ENCODE measurements around the gene PRAC2.

The PRAC2 gene

GRCh38 chr17:48734333-48735061, 11.5 kb downstream of the PRAC2 start:
- no peak for DNase-seq

DNA sequence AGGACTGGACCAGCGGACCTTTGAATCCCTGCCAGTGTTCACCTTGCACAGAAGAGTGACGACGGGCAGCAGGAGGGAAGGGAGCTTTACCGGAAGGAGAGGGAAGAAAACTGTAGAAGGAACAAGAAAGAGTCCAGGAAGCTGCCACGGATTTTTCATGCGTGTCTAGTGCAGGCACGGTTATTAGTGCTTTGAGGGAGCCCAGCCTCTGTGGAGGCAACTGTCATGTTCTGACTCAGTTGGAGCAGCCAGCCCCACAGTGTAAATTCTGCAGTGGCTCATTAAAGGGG, 12.0 kb downstream of the PRAC2 start:
- no peak for DNase-seq

- DNase-seq, result no peak
These were observed 14.5 kb downstream of the PRAC2 start for GRCh38 chr17:48737330-48738043.

DNA sequence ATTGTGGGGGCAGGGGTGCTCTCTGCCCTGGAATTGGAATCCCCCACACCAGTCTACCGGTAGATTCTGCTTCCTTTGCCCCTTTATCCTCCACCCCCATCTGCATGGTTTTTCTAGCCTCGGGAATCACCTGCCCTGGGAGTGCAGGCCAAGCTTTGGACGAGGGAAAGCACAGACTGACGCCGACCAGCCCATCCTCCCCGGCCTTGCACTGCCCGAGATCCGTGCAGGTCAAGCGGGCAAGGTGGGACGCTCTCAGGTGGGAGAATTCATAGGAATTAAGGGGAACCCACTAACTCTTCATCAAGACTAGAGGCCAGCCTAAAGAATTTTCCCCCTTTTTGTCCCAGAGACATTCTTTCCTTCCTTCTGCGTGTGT, 15.4 kb downstream of the PRAC2 start:
- DNase-seq, result no peak

GRCh38 chr17:48738803-48739526, 16.0 kb downstream of the PRAC2 start:
- no peak for DNase-seq

- no peak for DNase-seq
These were observed 17.6 kb downstream of the PRAC2 start for GRCh38 chr17:48740537-48740936.

- no peak for DNase-seq
These were observed 22.6 kb downstream of the PRAC2 start for GRCh38 chr17:48745381-48746275.

- DNase-seq, result no peak
These were observed 24.0 kb downstream of the PRAC2 start for GRCh38 chr17:48746916-48747444.

GRCh38 chr17:48747445-48748363, 24.7 kb downstream of the PRAC2 start:
- no peak for DNase-seq

DNA sequence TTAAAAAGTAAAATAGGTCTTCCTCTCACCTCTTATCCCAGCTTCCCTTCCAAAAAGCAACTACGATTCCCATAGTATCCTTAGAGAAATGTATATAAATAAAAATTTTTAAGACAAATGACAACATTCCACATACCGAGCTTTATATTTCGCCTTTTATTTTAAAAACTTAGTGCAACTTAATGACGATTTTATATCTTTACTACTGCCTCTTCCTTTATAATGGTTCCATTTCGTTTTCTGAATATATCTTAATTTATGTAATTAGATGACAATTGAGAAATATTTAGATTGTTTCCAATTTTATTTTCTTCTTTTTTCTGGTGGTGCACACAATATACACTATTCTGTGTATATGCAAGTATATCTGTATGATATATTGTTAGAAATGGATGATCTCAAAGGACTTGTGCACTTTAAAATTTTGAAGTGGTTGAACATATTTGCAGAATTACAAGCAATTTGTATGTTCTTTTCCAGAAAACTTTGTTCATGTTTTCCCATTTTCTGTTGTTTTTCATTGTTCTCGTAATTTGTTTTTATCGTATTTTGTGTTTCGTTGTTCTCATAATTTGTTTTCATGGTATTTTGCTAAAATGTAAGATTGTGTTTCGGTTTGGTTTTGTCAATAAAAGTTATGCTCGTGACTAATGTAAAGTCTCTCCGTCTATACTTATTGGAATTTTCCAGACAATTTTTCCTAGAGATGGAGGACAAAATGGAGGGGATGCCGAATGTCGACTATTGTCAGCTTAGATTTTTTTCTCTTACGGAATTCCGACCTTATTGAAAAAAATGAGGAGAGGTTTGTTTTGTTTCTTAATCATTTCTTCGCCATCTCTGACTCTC, 26.0 kb downstream of the PRAC2 start:
- no peak for DNase-seq

- no peak for DNase-seq
These were observed 26.9 kb downstream of the PRAC2 start for GRCh38 chr17:48749621-48750553.

GRCh38 chr17:48751172-48751571, 28.2 kb downstream of the PRAC2 start:
- no peak for DNase-seq

DNA sequence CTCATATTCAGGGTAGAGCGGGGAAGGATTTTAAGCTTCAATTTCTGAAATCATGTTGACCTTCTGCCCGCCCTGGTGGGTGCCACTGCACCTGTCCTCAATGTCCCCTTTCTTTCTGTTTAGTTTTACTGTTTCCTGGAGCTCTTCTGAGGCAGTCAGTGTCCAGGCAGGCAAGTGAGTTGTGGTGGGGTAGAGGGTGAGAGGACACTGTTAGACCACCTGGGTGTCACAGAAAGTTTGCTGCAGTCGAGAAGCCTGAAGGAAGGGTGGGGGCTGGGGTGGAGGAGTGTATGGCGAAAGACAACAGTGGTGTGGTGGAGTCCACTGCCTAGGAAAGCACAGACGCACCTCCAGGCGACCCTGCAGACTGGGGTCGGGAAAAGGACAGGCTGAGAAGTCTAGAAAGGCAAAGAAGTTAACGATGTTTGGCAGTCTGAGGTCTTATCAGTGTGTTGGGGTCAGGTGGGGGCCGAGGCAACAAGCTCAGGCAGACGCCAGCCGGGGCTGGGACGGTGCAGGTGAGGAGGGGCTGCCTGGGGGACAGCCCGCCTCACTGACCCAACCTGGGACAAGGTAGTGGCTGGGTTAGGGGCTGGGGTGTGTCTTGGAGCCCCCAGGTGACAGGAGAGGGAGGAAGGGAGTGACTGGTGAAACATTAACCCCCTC, 28.9 kb downstream of the PRAC2 start:
- DNase-seq, result no peak

DNA sequence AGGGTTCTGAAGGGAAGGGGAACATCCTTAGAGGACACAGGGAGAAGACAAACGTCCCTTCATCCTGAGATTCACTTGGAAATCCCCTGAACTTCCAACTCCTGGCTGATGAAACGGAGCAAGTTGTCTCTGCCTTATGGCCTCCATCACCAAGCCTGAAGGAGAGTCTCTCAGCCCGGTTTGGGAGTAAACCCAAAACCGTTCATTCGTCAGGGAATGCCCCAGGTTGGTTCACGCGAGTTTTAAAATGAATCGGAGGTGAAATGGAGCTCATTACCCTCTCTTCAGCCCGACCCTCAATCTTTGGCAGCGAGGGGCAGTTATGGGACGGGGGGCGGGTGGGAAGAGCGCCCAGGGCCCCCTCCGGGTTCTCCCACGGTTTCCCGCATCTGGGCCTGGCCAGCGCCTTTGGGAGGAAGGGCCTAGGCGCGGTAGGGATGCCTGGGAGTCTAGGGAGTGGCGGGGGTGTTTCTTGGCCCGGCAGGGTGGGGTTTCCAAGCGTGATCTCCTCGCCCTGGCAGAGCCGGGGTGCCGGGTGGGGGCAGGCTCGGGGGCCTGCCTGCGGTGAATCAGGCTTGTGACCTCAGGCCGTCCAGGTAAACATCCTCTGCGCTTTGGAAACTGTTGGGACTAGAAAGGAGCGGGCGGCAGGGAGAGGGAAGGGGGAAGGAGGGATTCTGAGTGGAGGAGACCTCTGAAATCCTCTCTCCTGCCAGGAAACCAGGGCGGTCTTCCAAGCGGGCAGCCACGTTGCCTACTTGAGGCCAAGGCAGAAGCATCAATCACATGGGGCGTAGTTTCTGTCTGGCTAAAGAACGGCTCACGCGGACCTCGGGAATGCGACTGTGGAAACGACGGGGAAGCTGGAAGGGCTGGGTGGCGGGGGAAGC, 29.7 kb downstream of the PRAC2 start:
- no peak for DNase-seq

DNA sequence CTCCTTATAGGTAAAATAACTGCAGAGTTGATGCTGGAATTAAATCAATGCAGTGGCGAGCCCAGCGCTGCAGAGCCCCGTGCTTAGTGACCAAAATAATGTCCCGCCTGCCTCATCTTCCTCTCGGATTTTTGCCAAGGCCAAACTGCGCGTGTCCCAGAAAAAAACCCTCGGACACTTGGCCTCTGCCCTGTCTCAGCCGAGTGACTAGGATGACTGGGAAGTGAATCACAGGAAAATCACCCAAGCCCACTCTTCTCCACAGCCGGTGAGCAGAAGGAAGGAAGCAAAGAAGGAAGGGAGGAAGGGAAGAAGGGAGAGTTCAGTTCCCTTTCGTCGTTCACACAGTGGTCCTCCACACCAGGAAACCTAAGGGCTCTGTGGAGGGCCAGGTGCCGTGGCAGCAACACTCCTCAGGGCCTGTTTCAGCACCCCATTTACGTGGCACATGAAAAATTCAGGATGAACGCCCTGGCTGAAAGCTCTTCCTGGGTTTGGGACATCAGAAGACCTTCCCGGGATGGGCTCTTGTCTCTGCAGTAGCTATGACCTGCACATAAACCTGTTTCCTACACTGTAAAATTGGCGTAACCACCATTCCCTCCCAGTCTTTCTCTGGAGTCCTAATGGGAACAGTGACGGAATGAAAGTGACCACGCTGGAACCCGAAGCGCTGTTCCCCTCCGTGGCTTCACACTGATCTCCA, 31.0 kb downstream of the PRAC2 start:
- no peak for DNase-seq

DNA sequence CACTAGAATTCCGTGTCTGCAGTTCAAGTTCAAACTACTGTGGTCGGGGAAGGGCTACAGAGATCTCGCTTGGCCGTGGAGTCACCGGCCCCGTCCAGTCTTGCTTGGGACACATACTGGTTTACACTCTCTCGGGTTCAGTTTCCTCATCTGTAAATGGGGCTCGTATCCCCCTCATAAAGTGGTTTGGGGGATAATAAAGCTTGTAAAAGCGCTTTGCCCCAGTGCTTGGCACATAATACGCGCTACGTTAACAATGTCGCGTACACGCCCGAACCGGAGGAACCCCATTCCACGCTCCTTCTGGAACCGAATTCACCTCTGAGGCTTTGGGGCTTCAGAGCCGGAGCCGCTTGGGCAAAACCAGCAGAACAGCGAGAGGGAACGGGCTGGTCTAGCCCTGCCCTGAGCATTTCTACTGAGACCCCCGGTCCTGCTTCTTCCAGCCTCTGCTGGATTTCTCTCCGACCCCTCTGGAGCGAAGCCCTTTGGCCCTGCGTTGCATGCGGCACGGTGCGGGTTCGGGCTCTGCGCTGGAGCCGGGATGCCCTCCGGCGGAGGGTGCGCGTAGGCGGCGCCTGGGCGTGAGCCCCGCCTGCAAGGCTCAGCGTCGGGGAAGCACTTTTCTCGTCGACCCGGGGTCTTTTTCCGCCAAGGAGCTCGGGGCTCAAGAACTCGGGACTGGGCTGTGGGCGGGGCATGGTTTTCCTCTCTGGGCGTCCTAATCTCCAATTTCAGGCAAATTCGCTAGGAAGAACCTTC, 31.7 kb downstream of the PRAC2 start:
- DNase-seq, result no peak

GRCh38 chr17:48755356-48755755, 32.4 kb downstream of the PRAC2 start:
- no peak for DNase-seq
